T-cell (primary cell): ENCODE results near the gene BLOC1S1. TPM values are rescaled to one million over a fixed set of nuclear protein-coding genes. Genes with fewer than 3 reads are reported as not detected.
"Not testable (repeated sequence)": the region's sequence is repeated elsewhere in the genome, so short reads cannot be mapped to it uniquely, and the experiment has no call there.

Experiments
- ATAC-seq, 4 experiments: fragments of 200-7000 bp in 3 of 4; fragments of 150-1000 bp in 1 of 4; cut with Tn5 transposase; replicated peaks in 1 of 4; 1 replicate in 3 of 4; 2 replicates in 1 of 4; pipeline ENCODE4 v1.10.0; 2021; ENCODE audit warnings: moderate library complexity in 3 of 4, mild to moderate bottlenecking in 2 of 4, moderate number of reproducible peaks in 1 of 4
- CTCF ChIA-PET, 2 donors: fragments of 300-600 bp; sonication (Branson Sonifier 250); formaldehyde crosslinking; loops; one replicate each; lab custom pipeline; 2022; ENCODE audit warnings: antibody characterized with exemption in 2 of 2; lab: Charles Lee
- POLR2A ChIA-PET, 2 donors: fragments of 300-600 bp; sonication (Branson Sonifier 250); formaldehyde crosslinking; loops; one replicate each; lab custom pipeline; 2022; ENCODE audit warnings: antibody characterized with exemption in 2 of 2; lab: Charles Lee
- DNase-seq, 35 experiments: peaks; one replicate each; pipeline versions ENCODE4 v3.0.0 to v3.0.0-alpha.2; 2013 to 2023
- H3K27ac ChIP-seq: one replicate; pipeline ENCODE4 v1.5.1; 2013; ENCODE audit warnings: low read length
- H3K27me3 ChIP-seq, 2 experiments: replicated peaks in 1 of 2; 1 replicate in 1 of 2; 2 replicates in 1 of 2; pipeline versions ENCODE4 v1.6.1 to v1.7.0; 2013; ENCODE audit warnings: low read length in 1 of 2, mixed read lengths in 1 of 2; ENCODE audit not compliant: control insufficient read depth in 2 of 2, insufficient read depth in 2 of 2; ENCODE audit errors: extremely low read depth in 1 of 2
- H3K36me3 ChIP-seq, 2 donors: 1 replicate in 1 of 2; 2 replicates in 1 of 2; pipeline versions ENCODE4 v1.6.1 to v1.7.0; 2013; ENCODE audit warnings: low read length in 1 of 2; ENCODE audit not compliant: control insufficient read depth in 2 of 2, insufficient read depth in 1 of 2; ENCODE audit errors: extremely low read depth in 1 of 2
- H3K4me1 ChIP-seq, 2 experiments: 1 replicate in 1 of 2; 2 replicates in 1 of 2; pipeline versions ENCODE4 v1.6.1 to v1.7.0; 2013; ENCODE audit warnings: low read length in 2 of 2, mixed read lengths in 1 of 2; ENCODE audit not compliant: insufficient read depth in 2 of 2, control insufficient read depth in 1 of 2; ENCODE audit errors: extremely low read depth in 1 of 2
- H3K4me3 ChIP-seq, 2 donors: 1 replicate in 1 of 2; 2 replicates in 1 of 2; pipeline versions ENCODE4 v1.5.1 to v1.7.0; 2013; ENCODE audit warnings: mild to moderate bottlenecking in 2 of 2, low read length in 1 of 2, moderate library complexity in 1 of 2; ENCODE audit not compliant: control insufficient read depth in 1 of 2; ENCODE audit errors: extremely low read depth in 1 of 2
- H3K9me3 ChIP-seq: 2 replicates; pipeline ENCODE4 v1.7.0; 2013
- H3K27ac Mint-ChIP-seq, 2 donors: one replicate each; pipeline ENCODE4 v1.8.0; 2020 to 2021; ENCODE audit warnings: mild to moderate bottlenecking in 2 of 2, mixed read lengths in 2 of 2
- H3K27me3 Mint-ChIP-seq, 2 donors: one replicate each; pipeline ENCODE4 v1.8.0; 2021 to 2022; ENCODE audit warnings: mixed read lengths in 2 of 2
- H3K36me3 Mint-ChIP-seq: one replicate; pipeline ENCODE4 v1.8.0; 2021; ENCODE audit warnings: mixed read lengths
- H3K4me1 Mint-ChIP-seq, 3 donors: one replicate each; pipeline ENCODE4 v1.8.0; 2020 to 2022; ENCODE audit warnings: mixed read lengths in 3 of 3, mild to moderate bottlenecking in 1 of 3
- H3K4me3 Mint-ChIP-seq, 3 donors: one replicate each; pipeline ENCODE4 v1.8.0; 2020 to 2022; ENCODE audit warnings: mild to moderate bottlenecking in 3 of 3, mixed read lengths in 3 of 3, moderate library complexity in 3 of 3
- H3K9me3 Mint-ChIP-seq, 3 donors: one replicate each; pipeline ENCODE4 v1.8.0; 2020 to 2022; ENCODE audit warnings: mixed read lengths in 3 of 3
- WGBS: methylation state at CpG from one replicate; pipeline ENCODE4 v1.1.5; 2013; ENCODE audit warnings: missing lambda C conversion rate; ENCODE audit not compliant: insufficient coverage; 5-methylcytosine and 5-hydroxymethylcytosine counted together
- total RNA-seq, 35 experiments: library from RNA in 6 of 35; stranded (reverse) in 6 of 35; fragments of 120-200 nt in 1 of 35; gene quantifications; one replicate each; pipeline versions ENCODE4 v1.2.1 to v1.2.4 and lab custom pipeline; 2013 to 2026

BLOC1S1 gene
- total RNA-seq, 5 donors from 2014 or later (not counting 1 experiment from before 2014, with no cell fraction given): 49.4 to 76.6 (median 72.7) TPM

DNA sequence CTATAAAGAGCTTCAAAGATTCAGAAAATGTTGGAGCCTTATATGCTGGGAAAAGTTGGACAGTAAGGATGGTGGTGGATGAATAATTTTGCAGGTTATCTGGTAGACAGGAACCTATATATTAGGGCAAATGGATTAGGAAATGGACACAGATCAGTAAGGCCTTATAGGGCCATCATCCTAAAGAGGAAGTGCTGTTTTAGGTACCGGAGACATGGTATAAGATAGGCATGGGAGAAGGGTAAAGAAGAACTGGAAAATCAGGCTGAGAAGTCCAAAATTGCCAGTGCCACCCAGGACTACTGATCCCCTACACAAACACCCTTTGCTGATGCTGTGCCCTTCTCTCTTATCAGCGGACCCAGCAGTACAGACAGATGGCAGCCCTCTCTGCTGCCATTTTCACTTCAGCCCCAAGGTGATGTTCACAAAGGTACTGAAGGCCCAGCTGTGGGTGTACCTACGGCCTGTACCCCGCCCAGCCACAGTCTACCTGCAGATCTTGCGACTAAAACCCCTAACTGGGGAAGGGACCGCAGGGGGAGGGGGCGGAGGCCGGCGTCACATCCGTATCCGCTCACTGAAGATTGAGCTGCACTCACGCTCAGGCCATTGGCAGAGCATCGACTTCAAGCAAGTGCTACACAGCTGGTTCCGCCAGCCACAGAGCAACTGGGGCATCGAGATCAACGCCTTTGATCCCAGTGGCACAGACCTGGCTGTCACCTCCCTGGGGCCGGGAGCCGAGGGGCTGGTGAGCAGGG lies 32.6 kb downstream of the BLOC1S1 start:
- CTCF ChIA-PET: interaction anchor here (0.6 to 2.4 kb wide), 7 partner anchors 10 to 247 kb away, joined by 3 to 10 read pairs (median 3); no protein-coding TSS in a partner anchor
- Mint-ChIP-seq H3K9me3 (no peaks in the 10 kb centered on the region), H3K4me1 (peaks cover 22 to 36% (median 30%) of the 10 kb centered on the region in 3 donors), H3K36me3 (peaks cover 6% of the 10 kb centered on the region), H3K4me3 (no peak overlapping the region), H3K27ac (peak overlapping the region; percentile 53 to 85), H3K27me3 (no peaks in the 10 kb centered on the region)
- ATAC-seq (no peak), DNase-seq (no peak)
- POLR2A ChIA-PET: interaction anchor here in 1 of 2 donors (0.6 kb wide), 1 partner anchor 57 kb away, joined by 8 read pairs; no protein-coding TSS in a partner anchor
- Histone ChIP-seq H3K36me3 (peaks cover 5 to 34% of the 10 kb centered on the region in 2 donors), H3K4me3 (no peak overlapping the region), H3K9me3 (no peaks in the 10 kb centered on the region), H3K27ac (no peak overlapping the region), H3K4me1 (peaks cover 8 to 26% of the 10 kb centered on the region in 2 experiments), H3K27me3 (no peaks in the 10 kb centered on the region)
- WGBS: 96% methylated on average over 17 of the region's 18 CpGs

DNA sequence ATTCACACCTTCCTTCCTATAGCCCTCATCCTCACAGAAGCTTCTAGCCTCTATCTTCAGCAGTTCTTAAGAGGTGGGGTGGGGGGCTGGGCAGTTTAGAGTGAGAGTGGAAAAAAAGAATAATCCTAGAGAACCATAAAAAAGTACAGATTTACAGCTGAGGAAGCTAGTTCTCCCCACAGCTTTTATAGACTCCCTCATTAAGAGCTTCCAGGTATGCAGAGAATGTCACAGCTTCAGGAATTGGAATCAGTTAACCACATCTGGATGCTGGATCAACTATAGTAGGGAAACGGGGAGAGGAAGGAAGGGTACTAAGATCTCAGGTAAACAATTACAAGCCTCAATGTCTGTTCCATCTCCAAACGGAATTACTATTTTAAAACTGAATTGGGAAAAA lies 39.4 kb downstream of the BLOC1S1 start:
- ChIA-PET CTCF (interaction anchor here (0.5 to 0.7 kb wide), 4 partner anchors 54 to 694 kb away, joined by 3 to 4 read pairs (median 4); partner anchors contain the start of gene TIMELESS (in 1 of the 2)), POLR2A (interaction anchor here in 1 of 2 donors (0.7 kb wide), 1 partner anchor 1656 kb away, joined by 3 read pairs; no protein-coding TSS in a partner anchor)
- no peak for DNase-seq
- Histone ChIP-seq H3K4me1 (no peaks in the 10 kb centered on the region), H3K27me3 (no peaks in the 10 kb centered on the region), H3K36me3 (peaks cover 15 to 85% of the 10 kb centered on the region in 2 donors), H3K27ac (no peak overlapping the region), H3K9me3 (no peaks in the 10 kb centered on the region), H3K4me3 (no peak overlapping the region)
- Mint-ChIP-seq H3K9me3 (no peaks in the 10 kb centered on the region), H3K27me3 (no peaks in the 10 kb centered on the region), H3K36me3 (peaks cover 44% of the 10 kb centered on the region), H3K27ac (peak overlapping the region in 1 of 2 donors; percentile 77), H3K4me3 (no peak overlapping the region), H3K4me1 (peaks cover 0 to 14% (median 0%) of the 10 kb centered on the region in 3 donors)
- no peak for ATAC-seq
- no CpG with 5 or more reads among the region's 2 CpGs for WGBS

DNA sequence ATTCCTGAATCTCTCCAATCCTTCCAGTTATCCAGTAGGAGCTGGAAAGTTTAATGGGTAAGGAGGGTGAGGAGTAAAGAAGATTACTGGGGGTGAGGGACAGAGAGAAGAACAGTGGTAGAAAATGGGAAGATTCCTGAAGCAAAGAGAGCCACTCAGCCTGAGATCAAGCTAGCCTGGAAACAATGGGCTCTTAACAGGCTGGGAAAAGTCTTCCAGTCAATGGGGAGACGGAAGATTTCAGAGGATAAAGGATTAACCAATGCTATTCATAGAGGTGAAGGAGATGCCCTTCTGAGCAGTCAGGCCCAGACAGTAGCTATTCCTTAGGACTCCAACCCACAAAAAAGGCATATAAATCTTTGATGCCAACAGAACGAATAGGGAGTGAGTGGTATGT lies 41.9 kb downstream of the BLOC1S1 start:
- Mint-ChIP-seq H3K36me3 (peaks cover 47% of the 10 kb centered on the region), H3K4me3 (no peak overlapping the region), H3K27me3 (no peaks in the 10 kb centered on the region), H3K9me3 (no peaks in the 10 kb centered on the region), H3K4me1 (peaks cover 0 to 14% (median 3%) of the 10 kb centered on the region in 3 donors), H3K27ac (peak overlapping the region in 1 of 2 donors; percentile 50)
- Histone ChIP-seq H3K27me3 (no peaks in the 10 kb centered on the region), H3K27ac (no peak overlapping the region), H3K36me3 (peaks cover 18 to 70% of the 10 kb centered on the region in 2 donors), H3K9me3 (no peaks in the 10 kb centered on the region), H3K4me3 (no peak overlapping the region), H3K4me1 (no peaks in the 10 kb centered on the region)
- no CpG with 5 or more reads among the region's 2 CpGs for WGBS
- ChIA-PET POLR2A (no interaction called here), CTCF (interaction anchor here in 1 of 2 donors (1.0 kb wide), 1 partner anchor 19 kb away, joined by 3 read pairs; no protein-coding TSS in a partner anchor)
- DNase-seq (no peak), ATAC-seq (no peak)

DNA sequence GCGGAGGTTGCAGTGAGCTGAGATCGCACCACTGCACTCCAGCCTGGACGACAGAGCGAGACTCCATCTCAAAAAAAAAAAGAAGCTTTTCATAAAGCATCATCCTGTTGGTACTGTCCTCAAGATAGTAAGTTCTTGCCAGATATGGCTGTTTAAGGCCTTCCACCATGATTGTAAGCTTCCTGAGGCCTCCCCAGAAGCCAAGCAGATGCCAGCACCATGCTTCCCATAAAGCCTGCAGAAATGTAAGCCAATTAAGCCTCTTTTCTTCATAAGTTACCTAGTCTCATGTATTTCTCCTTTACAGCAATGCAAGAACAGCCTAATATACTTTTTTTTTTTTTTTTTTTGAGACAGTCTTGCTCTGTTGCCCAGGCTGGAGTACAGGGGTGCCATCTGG lies 42.7 kb downstream of the BLOC1S1 start:
- peaks cover 22 to 76% of the 10 kb centered on the region in 2 donors for H3K36me3 ChIP-seq
- POLR2A ChIA-PET: interaction anchor here in 1 of 2 donors (0.6 kb wide), 1 partner anchor 764 kb away, joined by 3 read pairs; no protein-coding TSS in a partner anchor
- Mint-ChIP-seq H3K36me3 (peaks cover 46% of the 10 kb centered on the region), H3K27ac (peak overlapping the region in 1 of 2 donors; percentile 16), H3K4me1 (peaks cover 0 to 14% (median 3%) of the 10 kb centered on the region in 3 donors)
- not testable (repeated sequence) for H3K27me3 Mint-ChIP-seq, H3K4me3 Mint-ChIP-seq, ATAC-seq, H3K27ac ChIP-seq, H3K4me1 ChIP-seq, H3K9me3 ChIP-seq, H3K4me3 ChIP-seq, H3K9me3 Mint-ChIP-seq, H3K27me3 ChIP-seq, DNase-seq
- WGBS: 100% methylated on average over 4 of the region's 4 CpGs
- CTCF ChIA-PET: interaction anchor here (0.5 to 1.0 kb wide), 4 partner anchors 12 to 426 kb away, joined by 3 to 6 read pairs (median 4); no protein-coding TSS in a partner anchor

DNA sequence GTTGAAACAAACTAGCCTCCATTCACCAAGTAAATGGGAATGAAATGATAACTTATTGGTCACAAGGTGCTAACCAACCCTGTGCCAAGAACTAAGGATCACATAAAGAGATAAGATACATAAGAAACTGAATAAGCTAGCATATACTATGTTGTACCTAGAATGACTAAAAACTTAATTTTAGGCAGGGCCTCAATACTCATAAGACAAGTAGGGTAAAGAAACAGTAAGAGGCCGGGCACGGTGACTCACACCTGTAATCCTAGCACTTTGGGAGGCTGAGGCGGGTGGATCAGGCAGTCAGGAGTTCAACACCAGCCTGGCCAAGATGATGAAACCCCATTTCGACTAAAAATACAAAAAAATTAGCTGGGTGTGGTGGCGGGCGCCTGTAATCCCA lies 44.8 kb downstream of the BLOC1S1 start:
- Histone ChIP-seq H3K4me3 (no peak overlapping the region), H3K27me3 (no peaks in the 10 kb centered on the region), H3K36me3 (peaks cover 22 to 68% of the 10 kb centered on the region in 2 donors), H3K9me3 (no peaks in the 10 kb centered on the region), H3K27ac (no peak overlapping the region), H3K4me1 (no peaks in the 10 kb centered on the region)
- peaks cover 41% of the 10 kb centered on the region for H3K36me3 Mint-ChIP-seq
- POLR2A ChIA-PET: no interaction called here
- DNase-seq (no peak), ATAC-seq (no peak)
- CTCF ChIA-PET: no interaction called here
- H3K4me3 Mint-ChIP-seq: no peak overlapping the region
- 78% methylated on average over 6 of the region's 6 CpGs for WGBS
- H3K9me3 Mint-ChIP-seq: no peaks in the 10 kb centered on the region
- H3K4me1 Mint-ChIP-seq: peaks cover 0 to 10% (median 3%) of the 10 kb centered on the region in 3 donors
- no peaks in the 10 kb centered on the region for H3K27me3 Mint-ChIP-seq
- peak overlapping the region in 1 of 2 donors; percentile 55 for H3K27ac Mint-ChIP-seq

DNA sequence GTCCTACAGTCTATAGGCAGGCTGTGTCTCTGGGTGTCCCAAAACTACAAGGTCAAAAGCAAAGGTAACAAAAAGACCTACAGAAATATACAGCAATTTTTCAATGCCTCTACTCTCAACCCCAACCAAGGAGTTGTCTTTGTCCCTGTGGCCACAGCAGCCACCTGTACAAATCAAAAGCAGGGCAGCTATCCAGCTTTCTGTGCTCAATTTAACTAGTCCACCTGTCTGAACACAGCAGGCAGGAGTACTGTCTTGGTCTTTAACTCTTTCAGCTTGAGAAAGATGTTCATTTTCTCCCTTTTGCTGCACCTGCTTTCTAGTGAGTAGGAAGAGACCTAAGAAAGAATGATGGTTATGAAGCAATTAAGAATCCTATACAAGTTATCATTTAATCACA lies 46.8 kb downstream of the BLOC1S1 start:
- H3K9me3 ChIP-seq: no peaks in the 10 kb centered on the region
- H3K27ac Mint-ChIP-seq: no peak overlapping the region
- ATAC-seq (no peak), DNase-seq (no peak)
- no peaks in the 10 kb centered on the region for H3K9me3 Mint-ChIP-seq
- H3K36me3 Mint-ChIP-seq: peaks cover 30% of the 10 kb centered on the region
- H3K4me3 Mint-ChIP-seq: no peak overlapping the region
- H3K36me3 ChIP-seq: peaks cover 22 to 54% of the 10 kb centered on the region in 2 donors
- no peak overlapping the region for H3K27ac ChIP-seq
- ChIA-PET CTCF (no interaction called here), POLR2A (interaction anchor here (0.6 kb wide), 2 partner anchors 16 to 41 kb away, joined by 4 read pairs; no protein-coding TSS in a partner anchor)
- H3K4me1 Mint-ChIP-seq: peaks cover 2 to 7% (median 7%) of the 10 kb centered on the region in 3 donors
- no peaks in the 10 kb centered on the region for H3K27me3 Mint-ChIP-seq
- H3K4me3 ChIP-seq: no peak overlapping the region
- no peaks in the 10 kb centered on the region for H3K4me1 ChIP-seq
- no peaks in the 10 kb centered on the region for H3K27me3 ChIP-seq
